ENCODE measurements around the gene NARS2.
"Not testable (repeated sequence)": the region's sequence is repeated elsewhere in the genome, so short reads cannot be mapped to it uniquely, and the experiment has no call there.

Gene NARS2

DNA sequence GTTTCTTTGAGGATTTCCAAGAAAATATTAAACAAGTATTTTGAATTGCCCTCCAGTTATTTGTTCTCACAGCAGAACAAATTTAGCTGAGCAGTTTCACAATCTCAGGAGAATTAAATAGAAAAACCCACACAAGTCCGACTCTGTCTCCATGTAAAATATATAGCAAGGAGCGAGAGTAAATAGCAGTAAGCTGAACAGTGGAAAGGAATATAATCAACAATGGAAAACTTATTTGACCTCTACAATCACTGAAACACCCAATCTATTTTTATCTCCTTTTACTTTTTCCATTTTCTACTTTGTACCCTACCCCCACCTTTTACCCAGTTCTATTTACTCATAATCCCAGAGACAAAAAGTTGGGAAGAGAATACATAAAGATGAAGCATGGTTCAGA is 34.4 kb downstream of the NARS2 start:
- no peak for DNase-seq

DNA sequence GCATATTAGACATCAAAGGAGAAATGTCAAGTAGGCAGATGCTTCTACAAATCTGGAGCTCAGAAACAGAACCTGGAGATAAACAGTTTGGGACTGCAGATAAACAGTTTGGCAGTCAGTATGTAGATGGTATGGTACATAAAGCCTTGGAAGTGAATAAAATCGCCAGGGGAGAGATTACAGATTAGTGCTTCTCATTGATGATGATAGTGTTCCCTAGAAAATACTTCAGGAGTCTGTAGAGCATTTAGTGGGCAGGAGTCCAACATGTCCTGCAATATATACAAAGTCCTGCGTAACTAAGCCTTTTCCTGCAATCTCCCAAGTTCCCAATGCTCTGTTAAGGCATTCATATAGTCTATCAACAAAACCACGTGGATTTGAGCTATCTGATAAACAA is 35.2 kb downstream of the NARS2 start:
- no peak for DNase-seq

DNA sequence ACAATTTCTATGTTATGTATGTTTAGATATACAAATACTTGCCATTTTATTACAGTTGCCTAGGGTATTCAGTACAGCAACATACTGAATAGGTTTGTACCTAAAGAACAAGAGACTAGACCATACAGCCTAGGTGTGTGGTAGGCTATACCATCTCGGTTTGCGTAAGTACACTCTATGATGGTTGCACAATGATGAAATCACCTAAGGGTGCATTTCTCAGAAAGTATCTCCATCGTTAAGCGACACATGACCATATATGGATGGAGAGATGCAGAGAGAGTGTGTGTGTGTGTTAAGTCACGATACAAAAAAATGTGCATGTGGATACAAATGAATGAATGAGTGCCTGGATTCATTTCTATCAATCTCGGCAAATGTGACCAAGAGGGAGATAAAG is 37.7 kb downstream of the NARS2 start:
- DNase-seq = no peak

DNA sequence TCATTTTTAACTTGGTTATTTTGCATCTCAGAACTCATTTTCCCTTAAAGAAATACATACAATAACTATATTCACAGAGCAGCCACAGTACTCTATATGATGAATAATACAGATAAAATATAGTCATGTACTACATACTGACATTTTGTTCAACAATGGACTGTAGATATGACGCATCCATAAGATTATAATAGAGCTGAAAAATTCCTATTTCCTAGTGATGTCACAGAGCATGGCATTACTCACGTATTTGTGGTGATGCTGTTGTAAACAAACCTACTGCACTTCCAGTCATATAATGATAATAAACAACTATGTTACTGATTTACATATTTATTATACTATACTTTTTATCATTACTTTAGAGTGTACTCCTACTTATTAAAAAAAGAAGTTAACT is 38.7 kb downstream of the NARS2 start:
- no peak for DNase-seq

DNA sequence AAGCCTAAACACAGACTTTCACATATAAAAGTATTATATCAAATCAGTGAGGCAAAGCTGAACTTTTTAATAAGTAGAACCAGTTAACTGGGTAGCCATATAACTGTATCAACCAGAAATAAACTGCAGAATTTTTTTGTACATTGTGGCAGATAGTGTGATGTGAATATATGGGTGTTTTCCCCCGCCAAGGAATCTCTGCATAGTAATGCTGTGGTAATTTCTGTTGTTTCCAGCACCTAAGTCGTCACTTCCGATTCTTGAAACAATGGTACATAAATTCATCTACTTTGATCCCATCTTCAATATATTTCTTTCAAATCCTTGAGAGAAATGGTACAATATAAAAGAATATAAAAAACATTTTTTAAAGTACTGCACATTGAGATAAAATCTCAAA is 39.6 kb downstream of the NARS2 start:
- no peak for DNase-seq

DNA sequence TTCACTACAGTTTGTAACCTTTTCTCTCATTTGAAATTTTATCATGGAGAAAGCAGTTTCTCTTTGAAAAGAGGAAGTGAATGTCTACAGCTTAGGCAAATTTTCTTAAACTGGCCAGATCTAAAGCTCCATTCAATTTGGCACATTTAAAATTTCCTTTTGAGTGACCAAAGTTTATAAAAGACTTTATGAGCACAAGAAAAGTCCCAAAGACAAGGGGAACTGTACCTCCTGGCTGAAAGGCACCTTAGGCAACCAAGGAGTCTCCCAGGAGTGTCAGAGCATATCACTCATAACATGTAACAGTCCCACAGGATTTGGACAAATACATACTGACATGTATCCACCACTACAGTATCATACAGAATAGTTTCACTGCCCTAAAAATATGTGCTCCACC is 41.3 kb downstream of the NARS2 start:
- DNase-seq = no peak

DNA sequence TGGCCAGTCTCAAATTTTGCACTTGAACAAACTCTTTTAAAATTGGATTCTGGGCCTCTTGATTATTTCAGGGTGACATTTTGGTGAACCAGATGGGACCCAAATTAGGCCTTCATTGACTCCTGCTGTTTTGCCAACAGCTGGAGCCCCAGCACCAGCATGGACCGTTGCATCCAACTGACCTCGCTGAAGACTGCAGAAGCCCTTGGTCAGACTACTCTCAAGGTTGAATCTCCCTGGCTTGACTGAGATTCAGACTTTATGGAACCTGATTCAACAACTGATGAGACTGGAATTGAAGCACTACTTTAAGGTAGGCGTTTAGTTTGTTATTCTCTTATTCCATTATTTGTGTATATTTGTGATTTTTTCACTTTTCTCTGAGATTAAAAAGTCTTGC is 41.7 kb downstream of the NARS2 start:
- no peak for DNase-seq

DNA sequence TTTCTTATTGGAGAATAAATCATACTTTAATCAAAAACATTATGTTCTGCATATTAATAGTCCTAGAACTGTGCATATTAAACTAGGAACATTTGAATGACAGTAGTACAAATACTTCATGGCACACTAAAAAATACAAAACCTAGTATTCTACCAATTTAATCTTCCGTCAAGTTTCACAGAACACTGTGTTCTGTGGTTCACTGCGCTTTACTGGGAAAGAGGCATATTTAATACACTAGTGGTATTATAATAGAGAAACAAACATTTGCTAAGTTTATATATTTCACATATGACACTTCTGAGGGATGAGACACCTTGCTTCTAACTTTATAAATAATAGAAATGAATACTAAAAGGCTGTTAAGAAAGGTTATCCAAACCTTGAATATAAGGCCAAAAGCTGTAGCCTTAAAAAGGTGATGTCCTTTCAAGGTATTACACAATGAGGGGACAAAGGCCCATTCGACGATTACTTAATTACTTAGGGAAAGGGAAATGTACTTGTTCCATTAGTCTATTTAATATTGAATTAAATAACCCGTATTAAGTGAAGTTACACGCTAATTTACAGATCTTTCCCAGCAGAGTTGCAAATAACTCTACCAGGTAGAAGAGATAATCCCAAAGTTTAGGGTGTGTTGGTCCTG is 48.0 kb downstream of the NARS2 start:
- DNase-seq = no peak

DNA sequence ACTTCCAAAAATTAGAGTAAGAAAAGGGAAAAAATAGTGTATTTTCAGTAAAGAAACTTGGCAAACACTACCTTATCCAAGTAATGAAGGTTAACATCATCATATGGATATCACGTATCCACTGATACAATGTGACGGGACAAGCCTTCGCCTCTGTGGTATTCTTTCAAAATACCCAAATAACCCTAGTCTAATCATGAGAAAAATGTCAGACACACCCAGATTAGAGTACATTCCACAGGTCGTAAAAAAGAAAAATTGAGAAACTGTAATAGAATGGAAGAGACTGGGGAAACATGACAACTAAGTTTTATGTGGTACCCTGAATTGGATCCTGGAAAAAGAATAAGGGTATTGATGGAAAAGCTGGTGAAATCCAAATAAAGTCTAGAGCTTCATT is 48.9 kb downstream of the NARS2 start:
- no peak for DNase-seq

DNA sequence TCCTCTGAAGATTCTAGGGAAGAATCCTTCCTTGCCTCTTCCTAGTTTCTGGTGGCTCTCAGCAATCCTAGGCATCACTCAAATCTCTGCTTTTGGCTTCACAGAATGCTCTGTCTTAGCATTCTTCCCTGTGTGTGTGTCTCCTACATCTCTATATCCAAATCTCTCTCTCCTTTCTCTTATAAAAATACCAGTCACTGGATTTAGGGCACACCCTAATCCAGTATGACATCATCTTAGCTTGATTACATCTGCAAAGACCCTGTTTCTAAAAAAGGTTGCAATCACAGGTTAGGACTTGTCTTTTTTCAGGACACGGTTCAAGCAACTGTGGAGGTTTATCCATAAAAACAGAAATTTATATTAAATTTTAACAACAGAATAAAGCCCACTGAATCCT is 54.4 kb downstream of the NARS2 start:
- DNase-seq = no peak

DNA sequence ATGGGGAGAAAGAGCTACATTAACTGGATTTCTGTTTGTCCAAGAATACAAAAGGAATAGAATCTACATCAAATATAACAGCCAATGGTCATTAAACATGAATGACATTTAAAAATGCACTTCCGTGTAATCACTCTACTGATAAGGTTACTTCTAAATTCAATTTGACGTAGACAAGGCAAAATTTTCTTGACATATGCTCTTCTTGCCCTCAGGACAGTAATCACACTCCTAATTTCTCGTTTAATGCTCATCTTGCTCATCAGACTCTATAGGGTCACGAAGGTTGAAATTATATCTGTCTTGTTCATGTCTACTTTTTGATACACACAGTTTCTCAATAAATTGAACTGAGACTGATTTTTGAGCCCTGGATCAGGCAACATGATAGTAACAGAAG is 58.4 kb downstream of the NARS2 start:
- DNase-seq = no peak

DNA sequence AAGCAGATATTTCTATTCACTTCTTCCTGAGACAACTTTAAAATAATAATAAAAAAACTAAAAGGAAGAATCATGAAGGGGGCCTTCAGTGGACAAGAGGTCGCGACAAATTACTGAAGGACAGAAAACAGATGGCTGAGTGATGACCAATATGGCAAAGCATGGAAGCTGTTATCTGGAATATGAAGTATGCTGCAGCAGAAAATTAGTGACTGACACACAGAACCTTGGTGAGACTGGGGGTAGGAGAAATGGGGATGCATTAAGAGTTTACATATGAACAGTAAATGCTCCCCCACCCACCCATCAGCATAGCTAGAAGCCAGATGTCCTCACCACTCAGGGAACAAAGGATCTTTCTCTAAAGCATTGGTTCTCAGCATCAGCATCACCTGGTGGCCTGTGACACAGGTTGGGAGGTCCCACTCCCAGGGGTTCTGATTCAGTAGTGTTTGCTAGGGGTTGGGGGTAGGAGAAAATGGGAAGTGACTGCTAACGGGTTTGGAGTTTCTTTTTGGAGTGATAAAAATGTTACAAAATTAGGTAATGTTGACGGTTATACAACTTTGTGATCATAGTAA is 59.7 kb downstream of the NARS2 start:
- no peak for DNase-seq

DNA sequence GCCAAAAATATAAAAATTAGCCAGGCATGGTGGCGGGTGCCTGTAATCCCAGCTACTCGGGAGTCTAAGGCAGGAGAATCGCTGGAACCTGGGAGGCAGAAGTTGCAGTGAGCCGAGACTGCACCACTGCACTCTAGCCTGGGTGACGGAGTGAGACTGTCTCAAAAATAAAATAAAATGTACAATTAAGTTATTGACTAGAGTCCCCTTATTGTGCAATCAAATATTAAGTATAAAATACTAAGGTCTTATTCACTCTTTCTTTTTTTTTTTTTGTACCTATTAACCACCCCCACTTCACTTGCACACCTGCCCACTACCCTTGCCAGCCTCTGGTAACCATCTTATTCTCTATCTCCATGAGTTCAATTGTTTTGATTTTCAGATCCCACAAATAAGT is 61.6 kb downstream of the NARS2 start:
- DNase-seq = not testable (repeated sequence)

DNA sequence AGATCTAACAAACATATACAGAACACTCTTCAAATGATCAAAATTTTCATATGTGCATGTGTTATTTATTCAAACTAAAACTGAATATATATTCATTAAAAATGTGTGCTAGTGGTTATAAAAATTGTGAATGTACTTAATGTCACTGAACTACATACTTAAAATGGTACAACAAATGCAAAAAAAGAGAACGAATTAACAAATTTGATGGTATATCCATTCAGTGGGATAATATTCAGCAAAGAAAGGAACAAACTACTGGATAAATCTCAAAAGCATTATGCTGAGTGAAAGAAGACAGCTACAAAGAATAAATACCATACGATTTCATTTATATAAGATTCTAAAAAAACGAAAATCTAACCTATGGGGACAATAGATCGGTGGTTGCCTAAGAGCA is 64.1 kb downstream of the NARS2 start:
- DNase-seq = no peak

DNA sequence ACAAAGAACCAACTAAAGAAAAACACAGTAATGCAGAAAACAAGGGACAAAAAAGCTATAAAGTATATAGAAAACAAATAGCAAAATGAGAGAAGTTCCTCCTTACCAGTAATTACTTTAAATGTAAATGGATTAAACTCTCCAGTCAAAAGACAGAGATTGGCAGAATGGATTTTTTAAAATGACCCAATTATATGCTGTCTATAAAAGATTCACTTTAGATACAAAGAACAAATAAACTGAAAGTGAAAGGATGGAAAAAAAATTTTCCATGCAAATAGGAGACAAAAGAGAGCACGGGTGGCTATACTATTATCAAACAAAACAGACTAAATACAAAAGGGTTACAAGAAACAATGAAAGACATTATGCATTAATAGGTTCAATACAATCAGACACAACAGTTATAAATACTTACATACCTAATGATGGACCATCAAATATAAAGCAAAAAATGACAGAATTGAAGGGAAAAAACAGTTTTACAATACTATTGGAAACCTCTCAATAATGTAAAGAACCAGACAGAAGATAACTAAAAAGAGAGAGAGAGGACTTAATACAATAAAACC is 64.6 kb downstream of the NARS2 start:
- DNase-seq = no peak

DNA sequence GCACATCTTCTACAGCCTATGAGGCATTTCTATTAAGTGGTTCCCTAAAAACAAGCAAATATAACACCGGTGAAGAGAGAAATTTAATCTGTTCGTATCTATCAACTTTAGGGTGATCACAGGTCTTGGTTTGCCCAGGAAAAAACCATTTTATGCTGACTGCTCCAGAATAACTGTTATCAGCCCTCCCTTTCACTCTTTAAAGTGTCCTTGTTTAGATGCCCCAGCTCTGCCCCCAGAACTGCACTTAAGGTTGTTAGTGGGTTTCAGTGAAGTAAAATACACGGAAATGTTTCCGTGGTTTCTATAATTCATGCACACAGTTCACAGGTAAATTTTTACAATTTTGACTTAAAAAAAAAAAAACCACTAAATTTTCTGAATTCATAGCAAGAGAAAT is 70.0 kb downstream of the NARS2 start:
- DNase-seq = no peak

DNA sequence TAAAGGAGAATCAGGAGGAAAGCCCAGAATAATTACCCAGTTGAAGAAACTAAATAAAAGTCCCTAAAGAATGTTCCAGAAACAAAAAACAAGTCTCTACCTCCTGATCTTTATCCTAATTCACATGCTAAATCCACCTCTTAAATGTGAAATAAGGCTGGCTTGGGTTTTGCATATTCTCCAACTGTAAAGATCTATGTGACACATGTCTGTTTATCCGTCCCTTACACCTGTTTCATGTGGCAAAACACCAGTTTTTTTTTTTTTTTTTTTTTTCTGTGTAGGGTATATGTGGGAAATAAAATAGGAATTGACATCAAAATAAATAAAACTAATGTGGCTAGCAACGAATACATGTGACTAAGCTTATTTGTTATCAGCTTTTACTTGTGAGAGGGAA is 70.5 kb downstream of the NARS2 start:
- DNase-seq = no peak

DNA sequence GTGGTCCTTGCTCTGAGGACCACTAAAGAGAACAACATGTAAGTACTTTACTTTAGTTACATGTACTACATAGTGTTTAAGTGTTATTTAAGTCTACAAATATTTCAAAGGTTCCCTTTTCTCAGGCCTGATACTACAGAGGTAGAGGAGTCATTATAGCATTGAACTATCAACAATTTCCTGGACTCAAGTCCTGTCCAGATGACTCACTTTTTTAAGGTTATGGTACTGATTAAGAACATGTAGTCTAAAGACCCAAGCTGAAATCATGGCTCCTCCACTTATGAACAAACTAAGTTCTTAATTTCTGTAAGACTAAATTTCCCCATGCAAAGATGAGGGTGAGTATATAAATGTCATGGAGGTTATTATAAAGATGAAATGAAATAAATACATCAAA is 74.7 kb downstream of the NARS2 start:
- DNase-seq = no peak

DNA sequence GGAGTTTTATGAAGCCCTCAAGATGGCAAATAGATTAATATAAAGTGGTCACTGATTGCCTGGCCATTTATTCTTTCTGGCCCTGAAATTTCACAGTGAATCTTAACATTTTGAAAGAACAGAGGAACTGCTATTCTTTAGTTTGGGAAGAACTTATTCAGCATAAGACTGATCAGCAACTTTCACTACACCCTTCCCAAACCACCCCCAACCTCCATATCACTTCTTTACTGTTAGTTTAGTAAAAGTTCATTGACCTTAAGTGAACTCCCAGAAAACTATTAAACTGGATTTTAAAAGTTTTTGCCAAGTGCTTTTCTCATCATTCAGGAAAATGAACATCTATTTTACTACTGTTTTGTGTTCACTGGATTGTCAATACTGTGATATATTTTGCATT is 77.4 kb downstream of the NARS2 start:
- no peak for DNase-seq

DNA sequence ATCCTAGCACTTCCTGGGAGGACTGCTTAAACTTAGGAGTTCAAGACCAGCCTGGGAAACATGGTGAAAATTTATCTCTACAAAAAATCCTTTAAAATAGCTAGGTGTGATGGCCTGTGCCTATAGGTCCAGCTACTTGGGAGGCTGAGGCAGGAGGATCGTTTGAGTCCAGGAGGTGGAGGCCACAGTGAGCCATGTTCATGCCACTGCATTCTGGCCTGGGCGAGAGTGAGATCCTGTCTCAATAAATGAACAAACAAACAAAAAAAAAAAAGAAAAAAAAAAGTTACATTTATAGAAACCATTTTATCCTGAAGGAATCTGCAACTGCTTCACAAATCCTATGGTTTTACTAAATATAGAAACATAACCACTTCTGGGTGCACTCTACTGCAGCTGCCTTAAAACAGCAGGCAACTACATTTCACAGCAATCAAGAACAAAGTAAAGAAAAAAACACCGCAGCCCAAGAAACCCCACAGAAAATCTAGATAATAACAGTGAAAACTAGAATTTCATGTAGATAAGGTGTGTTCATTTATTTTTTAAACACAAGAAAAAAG is 81.2 kb downstream of the NARS2 start:
- no peak for DNase-seq

DNA sequence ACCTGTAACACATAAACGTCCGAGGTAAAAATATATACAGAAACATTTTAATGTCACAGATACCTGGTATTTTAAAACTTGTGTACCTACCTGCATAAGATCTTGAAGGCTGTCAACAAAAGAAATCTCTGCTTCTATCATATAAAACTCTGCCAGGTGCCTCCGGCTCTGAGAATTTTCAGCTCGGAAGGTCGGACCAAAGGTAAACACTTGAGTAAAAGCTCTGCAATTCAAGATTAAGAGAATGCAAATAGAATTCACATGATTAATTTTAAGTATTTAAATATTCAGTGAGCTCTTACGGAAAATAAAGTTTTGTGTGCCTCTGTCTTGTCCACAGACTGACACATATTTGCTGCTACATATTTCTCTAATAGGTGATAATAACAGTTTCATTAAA is 81.7 kb downstream of the NARS2 start:
- no peak for DNase-seq

DNA sequence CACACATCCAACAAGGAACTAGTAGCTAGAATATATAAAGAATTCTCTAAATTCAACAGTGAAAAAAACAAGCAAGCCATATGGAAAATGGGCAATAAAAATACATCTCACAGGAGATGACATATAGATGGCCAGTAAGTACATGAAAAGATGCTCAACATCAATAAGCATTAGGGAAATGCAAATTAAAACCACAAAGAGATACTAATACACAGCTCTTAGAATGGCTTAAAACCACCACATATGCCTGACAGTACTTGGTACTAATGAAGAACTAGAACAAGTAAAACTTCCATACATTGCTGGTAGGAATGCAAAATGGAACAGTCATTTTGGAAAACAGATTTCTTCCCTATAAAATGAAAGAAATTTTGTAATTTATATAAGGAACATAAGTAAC is 85.5 kb downstream of the NARS2 start:
- no peak for DNase-seq

DNA sequence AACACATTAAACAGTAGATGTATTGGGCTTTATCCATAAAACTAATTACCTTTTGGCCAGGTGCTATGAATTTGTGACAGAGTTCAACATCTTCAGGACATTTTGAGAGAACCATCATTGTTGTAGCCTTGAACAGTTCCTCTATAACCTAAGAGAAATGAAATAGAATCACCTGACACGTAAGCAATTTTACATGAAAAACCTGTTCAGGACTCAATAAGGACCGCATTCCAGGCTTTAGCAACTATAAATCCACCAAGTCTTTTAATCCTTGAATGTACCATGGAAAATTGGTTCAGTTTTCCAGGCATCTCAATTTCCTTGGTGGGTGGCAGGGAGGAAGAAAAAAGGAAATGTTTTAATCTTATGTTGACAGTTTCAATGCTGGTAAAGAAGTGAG is 96.1 kb downstream of the NARS2 start:
- no peak for DNase-seq

DNA sequence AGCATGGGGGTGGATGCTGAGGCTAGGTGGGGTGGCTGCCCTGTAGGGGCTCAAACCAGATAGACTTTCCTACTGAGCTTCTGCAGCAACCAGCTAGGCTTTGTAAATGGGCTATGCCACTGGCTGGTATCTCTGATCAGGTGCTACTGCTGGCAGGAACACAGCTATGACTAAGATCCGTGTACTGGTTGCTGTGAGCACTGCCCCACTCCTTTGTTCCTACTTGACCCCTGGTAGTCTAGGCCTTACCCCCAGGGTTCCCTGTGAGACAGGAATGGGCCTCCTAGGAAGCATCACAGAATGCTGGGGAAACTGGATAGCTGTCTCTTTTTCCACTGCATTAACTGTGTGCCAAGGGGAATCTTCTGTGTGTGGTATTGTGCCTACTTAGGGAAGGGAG is 98.6 kb downstream of the NARS2 start:
- no peak for DNase-seq

DNA sequence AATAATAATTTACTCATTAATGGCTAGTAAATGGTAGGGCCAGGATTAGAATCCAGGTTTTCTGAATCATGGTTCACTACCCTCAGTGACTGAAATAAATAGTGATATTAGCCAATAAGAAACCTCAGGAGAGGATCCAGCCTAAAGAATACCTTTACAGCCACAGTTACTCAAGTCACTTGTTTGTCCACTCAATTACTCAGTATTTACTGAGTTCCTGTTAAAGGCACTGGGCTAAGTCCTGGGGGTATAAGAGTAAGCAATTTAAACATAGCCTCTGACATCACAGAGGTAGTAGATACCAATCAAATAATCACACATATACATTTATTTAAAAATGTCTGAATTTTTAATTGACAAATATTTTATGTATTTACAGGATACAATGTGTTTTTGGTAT is 100.2 kb downstream of the NARS2 start:
- DNase-seq = no peak
